CMK (cell line): ENCODE data around the gene PPP1CA.
"Not testable (repeated sequence)": the region's sequence is repeated elsewhere in the genome, so short reads cannot be mapped to it uniquely, and the experiment has no call there.

Experiments used
- DNase-seq: peaks from one replicate; pipeline ENCODE4 v3.0.0-alpha.2; 2010; ENCODE audit warnings: low read depth

The PPP1CA gene

DNA sequence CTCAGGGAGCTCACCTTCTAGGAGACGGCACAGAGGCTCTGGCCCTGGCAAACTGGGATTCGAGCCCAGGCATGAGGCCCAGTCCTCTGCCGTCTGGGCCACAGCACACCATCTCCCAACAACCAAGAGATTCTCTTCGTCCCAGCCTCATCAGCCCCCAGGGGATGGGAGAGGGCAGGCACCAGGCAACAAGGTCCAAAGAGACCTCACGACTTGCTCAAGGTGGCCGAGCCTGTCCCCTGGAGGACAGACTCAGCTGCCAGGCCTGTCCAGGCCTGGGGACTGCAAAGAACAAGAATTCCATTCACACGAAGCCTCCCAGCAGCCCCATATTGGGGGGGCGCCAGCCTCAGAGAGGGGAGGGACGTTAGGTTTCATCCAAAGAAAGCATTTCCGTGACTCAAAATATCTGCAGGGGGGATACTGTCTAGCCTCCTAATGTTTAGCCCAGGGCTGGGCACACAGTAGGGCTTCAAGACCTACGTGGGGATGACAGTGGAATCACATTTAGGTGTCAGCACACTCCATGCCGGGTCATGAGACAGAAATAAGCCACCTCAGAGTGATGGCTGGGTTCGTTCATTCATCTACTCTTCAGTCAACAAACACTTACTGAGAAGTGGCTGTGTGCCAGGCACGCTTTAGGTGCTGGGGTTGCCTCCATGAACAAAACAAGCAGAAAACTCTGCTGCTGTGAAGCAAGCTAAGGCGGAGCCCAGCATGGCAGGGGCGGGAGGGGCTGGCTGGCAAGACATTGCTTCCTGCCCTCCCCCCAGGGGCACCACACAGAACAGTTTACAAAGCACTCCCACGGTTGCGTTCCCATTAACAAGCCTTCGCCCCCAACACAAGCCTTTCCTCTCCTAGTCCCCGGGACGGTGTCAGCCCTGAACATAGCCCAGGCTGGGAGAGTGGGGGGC, 15.0 kb upstream of the PPP1CA start:
- DNase-seq, result no peak

GRCh38 chr11:67415501-67416304, 14.0 kb upstream of the PPP1CA start, which contains the start of gene CARNS1:
TSS of gene CARNS1 (plus strand) at chr11:67415678. CDS start at chr11:67416200, 522 bp downstream.
- no peak for DNase-seq

DNA sequence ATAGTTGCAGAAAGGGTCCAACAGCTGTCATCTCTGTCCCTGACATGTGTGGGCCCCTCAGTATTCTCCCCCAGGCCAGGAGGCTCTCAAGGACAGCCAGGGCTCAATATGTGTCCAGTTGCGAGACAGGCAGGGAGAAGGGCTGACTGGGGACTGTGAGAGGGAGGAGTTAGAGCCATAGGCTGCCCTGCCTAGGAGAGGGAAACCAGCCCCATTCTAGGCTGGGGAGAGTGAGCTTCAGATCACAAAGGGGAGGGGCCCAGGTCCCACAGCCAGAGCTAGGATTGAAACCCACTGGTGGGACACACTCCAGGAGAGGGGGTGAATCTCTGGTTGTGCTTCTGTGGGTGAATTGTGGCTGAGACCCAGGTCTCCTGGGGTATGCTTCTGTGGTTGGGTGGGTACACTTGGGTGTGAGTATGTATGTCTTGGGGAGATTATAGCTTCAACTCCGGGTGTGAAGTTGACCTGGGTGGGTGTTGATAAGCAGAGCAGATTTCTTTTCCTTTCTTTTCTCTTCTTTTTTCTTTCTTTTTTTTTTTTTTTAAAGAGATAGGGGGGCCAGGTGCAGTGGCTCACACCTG, 11.7 kb upstream of the PPP1CA start:
- no peak for DNase-seq

DNA sequence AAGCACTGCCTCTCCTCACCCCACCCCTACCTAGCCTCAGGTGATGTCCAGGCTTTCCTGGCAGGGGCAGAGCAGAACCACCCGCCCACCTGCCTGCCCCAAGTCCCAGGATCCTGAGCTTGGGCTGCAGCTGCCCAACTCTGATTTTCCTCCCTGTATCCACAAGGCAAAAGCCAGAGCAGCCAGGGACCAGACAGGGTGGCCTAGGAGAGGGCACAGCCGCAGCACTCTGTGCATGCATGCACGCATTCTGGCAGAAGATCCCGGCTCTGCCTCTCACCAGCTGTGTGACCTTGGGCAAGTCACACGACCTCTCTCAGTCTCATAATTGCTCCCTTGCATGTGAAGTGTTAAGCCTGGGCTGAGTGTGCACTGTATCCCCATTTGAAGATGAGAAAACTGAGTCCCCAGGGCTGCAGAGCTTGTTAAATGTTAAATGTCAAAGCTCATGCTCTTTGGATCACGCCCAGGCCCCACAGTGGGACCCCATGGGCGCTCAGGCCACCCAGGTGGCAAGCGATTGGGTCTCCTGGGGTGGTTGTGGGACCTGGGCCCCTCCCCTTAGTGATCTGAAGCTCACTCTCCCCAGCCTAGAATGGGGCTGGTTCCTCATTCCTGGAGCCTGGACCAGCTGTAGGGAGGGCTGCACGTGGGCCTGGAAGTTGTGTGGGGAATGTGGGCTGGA, 11.0 kb upstream of the PPP1CA start:
- DNase-seq, result no peak

- no peak for DNase-seq
Measured at GRCh38 chr11:67411785-67412152, 10.1 kb upstream of the PPP1CA start.

GRCh38 chr11:67410984-67411784, 9.5 kb upstream of the PPP1CA start:
- no peak for DNase-seq

DNA sequence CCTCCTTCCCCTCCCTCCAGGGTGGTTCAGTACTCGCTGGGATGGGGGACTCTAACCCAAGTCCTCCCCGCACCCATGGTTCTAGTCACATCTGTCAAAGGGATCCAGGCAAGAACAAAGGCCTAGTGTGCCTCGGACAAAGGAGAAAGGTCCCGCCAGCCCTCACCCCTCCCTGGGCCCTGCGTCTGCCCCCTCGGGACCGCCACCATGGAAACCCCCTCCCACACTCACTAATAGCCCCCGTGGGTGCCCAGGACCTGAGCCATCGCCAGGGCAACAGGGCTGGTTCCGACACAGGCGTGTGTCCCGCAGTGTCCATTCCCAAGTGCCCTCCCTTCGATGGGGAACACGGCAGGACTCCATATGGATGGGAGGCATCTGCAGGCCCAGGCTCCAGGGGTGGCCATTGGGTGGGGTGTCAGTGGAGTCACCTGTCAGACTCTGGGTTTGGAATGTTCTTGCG, 8.7 kb upstream of the PPP1CA start:
- DNase-seq, result no peak

- DNase-seq, result no peak
Measured at GRCh38 chr11:67409781-67410368, 8.2 kb upstream of the PPP1CA start.

- no peak for DNase-seq
Measured at GRCh38 chr11:67409261-67409666, 7.6 kb upstream of the PPP1CA start.

DNA sequence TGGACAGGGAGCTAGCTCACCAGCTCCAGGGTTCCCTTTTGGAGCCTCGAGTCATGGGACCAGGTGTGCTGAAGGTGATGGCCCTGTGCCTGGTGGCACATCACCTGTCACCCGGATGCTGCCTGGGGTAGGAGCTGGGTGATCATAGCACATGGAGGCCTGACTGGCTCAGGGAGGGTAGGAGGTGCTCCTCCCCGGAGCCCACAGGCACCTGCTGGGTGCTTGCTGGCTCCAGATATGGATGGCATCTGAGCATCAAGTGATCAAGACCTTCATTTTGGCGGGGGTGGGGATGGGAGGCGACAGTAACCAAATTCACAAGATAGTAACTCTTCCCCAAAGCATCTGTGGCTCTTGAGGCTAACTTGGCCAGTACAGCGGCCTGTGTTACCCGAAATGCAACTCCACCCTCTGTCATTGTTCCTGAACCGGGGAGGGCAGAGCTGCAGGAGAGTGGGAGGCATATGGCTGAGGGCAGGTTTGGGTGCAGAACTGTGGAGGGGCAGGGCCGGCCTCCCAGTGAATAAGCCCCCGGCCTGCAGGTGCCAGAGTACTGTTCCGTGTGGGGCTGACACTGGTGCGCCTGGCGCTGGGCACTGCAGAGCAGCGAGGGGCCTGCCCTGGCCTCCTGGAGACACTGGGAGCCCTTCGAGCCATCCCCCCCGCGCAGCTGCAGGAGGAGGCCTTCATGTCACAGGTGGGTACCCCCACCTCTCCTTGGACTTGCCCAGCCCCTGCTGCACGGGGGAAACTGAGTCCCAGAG, 7.0 kb upstream of the PPP1CA start:
- no peak for DNase-seq

DNA sequence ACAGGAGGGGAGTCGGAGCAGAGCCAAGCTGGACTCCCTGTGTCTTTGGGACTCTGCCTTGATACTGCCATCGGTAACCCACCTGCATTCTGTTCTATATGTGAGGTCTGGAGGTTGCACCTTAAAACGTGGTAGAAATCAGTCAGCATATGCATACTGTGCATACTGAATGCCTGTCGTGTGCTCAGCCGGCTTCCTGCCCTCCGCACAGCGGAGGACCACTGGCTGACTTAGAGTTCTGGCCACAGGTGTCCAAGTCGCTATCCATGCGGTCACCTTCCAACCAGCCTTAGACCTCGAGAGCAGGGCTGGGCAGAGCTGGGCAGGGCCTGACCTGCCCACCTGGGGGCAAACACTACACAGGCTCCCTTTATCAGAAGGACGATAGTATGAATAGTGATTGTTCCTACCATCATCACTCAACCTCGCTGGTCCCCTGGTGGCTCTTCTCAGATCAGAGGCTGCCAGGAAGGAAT, 6.1 kb upstream of the PPP1CA start:
- no peak for DNase-seq

GRCh38 chr11:67406969-67407687, 5.5 kb upstream of the PPP1CA start:
- DNase-seq, result no peak

DNA sequence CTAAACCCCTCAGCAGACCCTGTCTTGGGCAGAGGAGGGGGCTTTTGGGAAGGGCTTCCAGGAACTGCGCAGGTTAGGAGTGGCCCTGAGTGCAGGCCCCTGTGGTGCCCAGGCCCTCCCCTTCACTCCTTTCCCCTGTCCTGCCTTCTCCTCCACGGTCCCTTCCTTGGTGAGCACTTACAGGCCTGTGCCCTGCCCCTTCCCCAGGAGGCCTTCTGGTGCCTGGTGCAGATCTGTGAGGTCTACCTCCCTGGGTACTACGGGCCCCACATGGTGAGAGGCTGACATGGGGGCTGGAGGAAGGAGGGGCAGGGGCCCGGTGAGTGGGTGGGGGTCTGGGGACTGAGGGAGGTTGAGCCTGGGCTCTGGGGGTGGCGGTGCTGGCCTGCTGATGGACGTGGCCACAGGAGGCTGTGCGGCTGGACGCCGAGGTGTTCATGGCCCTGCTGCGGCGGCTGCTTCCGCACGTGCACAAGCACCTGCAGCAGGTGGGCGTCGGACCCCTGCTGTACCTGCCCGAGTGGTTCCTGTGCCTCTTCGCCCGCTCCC, 4.8 kb upstream of the PPP1CA start:
- DNase-seq, result no peak

DNA sequence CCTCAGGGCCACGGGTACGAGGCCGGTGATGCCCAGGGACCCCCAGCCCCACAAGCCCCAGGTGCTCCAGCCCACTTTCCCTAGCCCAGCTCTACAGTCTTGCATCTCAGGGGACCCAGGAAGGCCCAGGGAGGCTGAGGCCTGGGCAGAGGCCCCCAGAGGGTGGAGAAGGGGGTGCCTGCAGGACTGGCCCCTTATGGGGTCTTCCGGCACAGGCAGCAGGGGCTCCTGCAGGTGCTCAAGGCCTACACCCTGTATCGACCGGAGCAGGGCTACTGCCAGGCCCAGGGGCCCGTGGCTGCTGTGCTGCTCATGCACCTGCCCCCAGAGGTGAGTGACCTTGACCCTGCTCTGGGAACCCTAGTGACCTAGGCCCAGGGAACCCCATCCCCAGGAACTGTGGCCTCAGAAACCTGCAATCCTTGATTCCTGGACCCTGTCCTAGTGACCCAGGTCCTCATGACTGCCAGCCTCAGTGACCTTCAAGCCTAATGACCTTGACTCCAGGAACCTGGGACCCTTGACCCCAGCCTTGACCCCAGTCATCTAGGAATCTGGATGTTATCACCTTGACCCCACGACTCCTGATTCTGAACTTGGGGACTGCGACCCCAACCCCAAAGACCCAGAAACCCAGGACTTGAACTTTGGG, 4.2 kb upstream of the PPP1CA start:
- no peak for DNase-seq

- no peak for DNase-seq
Measured at GRCh38 chr11:67405196-67405567, 3.5 kb upstream of the PPP1CA start.

DNA sequence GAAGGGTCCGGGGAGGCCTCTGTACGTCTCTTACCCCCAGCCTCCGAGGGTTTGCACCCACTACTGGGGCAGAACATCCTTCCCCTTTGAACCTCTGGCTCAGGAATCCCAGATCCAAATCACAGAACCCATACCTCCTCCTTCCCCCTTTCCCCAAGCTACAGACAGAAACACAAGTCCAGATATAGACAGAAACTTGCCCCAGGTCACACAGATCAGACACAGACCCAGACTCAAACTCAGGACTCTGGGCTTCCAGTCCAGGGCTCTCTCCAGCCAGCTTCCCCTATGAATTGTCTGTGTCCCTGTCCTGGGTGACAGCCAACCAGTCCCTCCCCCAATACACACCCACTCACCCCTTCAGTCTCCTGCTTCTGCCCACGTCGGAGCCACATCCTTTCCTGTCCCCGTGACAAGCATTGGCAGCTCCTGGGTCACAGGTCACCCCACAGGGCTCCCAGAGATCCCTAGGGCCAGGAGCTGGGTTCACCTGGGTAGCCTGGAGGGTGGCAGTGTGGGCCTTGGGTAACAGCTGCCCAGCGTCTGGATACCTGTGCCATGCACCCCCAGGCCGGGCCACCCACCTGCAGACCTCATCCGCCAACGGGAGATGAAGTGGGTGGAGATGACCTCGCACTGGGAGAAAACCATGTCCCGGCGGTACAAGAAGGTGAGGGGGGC, 3.0 kb upstream of the PPP1CA start:
- no peak for DNase-seq

- not testable (repeated sequence) for DNase-seq
Measured at GRCh38 chr11:67403085-67403484, 1.4 kb upstream of the PPP1CA start.
